CD14-positive monocyte (primary cell): Measurements from ENCODE around the gene KIF24. TPM values are rescaled to one million over a fixed set of nuclear protein-coding genes. Genes with fewer than 3 reads are reported as not detected.

Source experiments
- DNase-seq, 3 donors: peaks; one replicate each; pipeline ENCODE4 v3.0.0-alpha.2; 2011 to 2022
- H2AFZ ChIP-seq: 2 replicates; pipeline ENCODE4 v1.6.0; 2012; ENCODE audit warnings: mild to moderate bottlenecking, low read depth, low read length, inconsistent platforms; ENCODE audit not compliant: insufficient read depth, poor library complexity, severe bottlenecking
- H3K27ac ChIP-seq, 2 donors: 1 replicate in 1 of 2; 2 replicates in 1 of 2; pipeline ENCODE4 v1.5.1; 2012 to 2013; ENCODE audit warnings: low read length in 2 of 2, control low read depth in 1 of 2, inconsistent platforms in 1 of 2, low read depth in 1 of 2, mild to moderate bottlenecking in 1 of 2
- H3K27me3 ChIP-seq, 2 donors: one replicate each; pipeline versions ENCODE4 v1.6.0 to v1.6.1; 2011 to 2013; ENCODE audit warnings: low read length in 2 of 2; ENCODE audit not compliant: control insufficient read depth in 2 of 2, insufficient read depth in 2 of 2
- H3K36me3 ChIP-seq, 2 donors: replicated peaks in 1 of 2; 1 replicate in 1 of 2; 2 replicates in 1 of 2; pipeline versions ENCODE4 v1.5.1 to v1.6.1; 2012 to 2013; ENCODE audit warnings: low read length in 2 of 2, control low read depth in 1 of 2, inconsistent platforms in 1 of 2, mild to moderate bottlenecking in 1 of 2; ENCODE audit not compliant: insufficient read depth in 2 of 2, control insufficient read depth in 1 of 2
- H3K4me1 ChIP-seq, 2 donors: 1 replicate in 1 of 2; 2 replicates in 1 of 2; pipeline versions ENCODE4 v1.5.1 to v1.6.1; 2012 to 2013; ENCODE audit warnings: low read length in 2 of 2, control low read depth in 1 of 2, inconsistent platforms in 1 of 2, mild to moderate bottlenecking in 1 of 2, moderate library complexity in 1 of 2; ENCODE audit not compliant: insufficient read depth in 2 of 2, control insufficient read depth in 1 of 2
- H3K4me2 ChIP-seq: replicated peaks from 2 replicates; pipeline ENCODE3; 2012; ENCODE audit warnings: low read length, moderate library complexity, mild to moderate bottlenecking; ENCODE audit not compliant: poor library complexity, severe bottlenecking; ENCODE audit errors: extremely low read depth
- H3K4me3 ChIP-seq, 3 experiments: fragments of 200-600 bp in 1 of 3; sonication (generic) in 1 of 3; replicated peaks in 1 of 3; 1 replicate in 2 of 3; 2 replicates in 1 of 3; pipeline ENCODE4 v1.5.1; 2011 to 2013; ENCODE audit warnings: low read length in 3 of 3, mild to moderate bottlenecking in 3 of 3, control low read depth in 2 of 3, low read depth in 2 of 3, inconsistent platforms in 1 of 3, moderate library complexity in 1 of 3
- H3K79me2 ChIP-seq: 2 replicates; pipeline ENCODE4 v1.6.0; 2012; ENCODE audit warnings: mild to moderate bottlenecking, control low read depth, inconsistent platforms, low read length, moderate library complexity; ENCODE audit not compliant: insufficient read depth
- H3K9ac ChIP-seq: 2 replicates; pipeline ENCODE4 v1.6.0; 2017; ENCODE audit warnings: low read length, mild to moderate bottlenecking; ENCODE audit not compliant: insufficient read depth, poor library complexity, severe bottlenecking
- H3K9me3 ChIP-seq, 2 donors: replicated peaks in 1 of 2; 1 replicate in 1 of 2; 2 replicates in 1 of 2; pipeline versions ENCODE4 v1.5.1 to v1.6.1; 2012 to 2013; ENCODE audit warnings: low read length in 2 of 2, control low read depth in 1 of 2; ENCODE audit not compliant: control insufficient read depth in 1 of 2, insufficient read depth in 1 of 2
- H4K20me1 ChIP-seq: 2 replicates; pipeline ENCODE4 v1.6.0; 2012; ENCODE audit warnings: mild to moderate bottlenecking, low read length, control low read depth, moderate library complexity; ENCODE audit not compliant: insufficient read depth
- H3K27ac Mint-ChIP-seq, 7 donors: one replicate each; pipeline ENCODE4 v1.8.0; 2020; ENCODE audit warnings: mild to moderate bottlenecking in 7 of 7, mixed read lengths in 7 of 7, moderate library complexity in 6 of 7, inconsistent platforms in 2 of 7
- H3K27me3 Mint-ChIP-seq, 3 donors: one replicate each; pipeline ENCODE4 v1.8.0; 2021 to 2022; ENCODE audit warnings: low read depth in 3 of 3, mild to moderate bottlenecking in 3 of 3, mixed read lengths in 3 of 3, moderate library complexity in 3 of 3, inconsistent platforms in 1 of 3
- H3K36me3 Mint-ChIP-seq, 2 donors: one replicate each; pipeline ENCODE4 v1.8.0; 2020; ENCODE audit warnings: mixed read lengths in 2 of 2, inconsistent platforms in 1 of 2, mild to moderate bottlenecking in 1 of 2
- H3K4me1 Mint-ChIP-seq: one replicate; pipeline ENCODE4 v1.8.0; 2020; ENCODE audit warnings: mild to moderate bottlenecking, mixed read lengths
- H3K4me3 Mint-ChIP-seq, 2 donors: one replicate each; pipeline ENCODE4 v1.8.0; 2020; ENCODE audit warnings: mild to moderate bottlenecking in 2 of 2, mixed read lengths in 2 of 2, moderate library complexity in 1 of 2
- H3K9me3 Mint-ChIP-seq, 7 donors: one replicate each; pipeline ENCODE4 v1.8.0; 2020 to 2022; ENCODE audit warnings: mixed read lengths in 7 of 7, mild to moderate bottlenecking in 6 of 7, moderate library complexity in 6 of 7, inconsistent platforms in 2 of 7
- WGBS: methylation state at CpG from one replicate; pipeline ENCODE4 v1.1.5; 2013; ENCODE audit warnings: missing lambda C conversion rate; ENCODE audit not compliant: insufficient coverage; 5-methylcytosine and 5-hydroxymethylcytosine counted together
- intact Hi-C, 2 donors: fragments of 100-400 bp; cut with micrococcal nuclease; formaldehyde crosslinking; loops; one replicate each; pipeline versions ENCODE4 v1.15.0 to v1.15.1; 2023
- polyA plus RNA-seq, 3 donors: library from polyadenylated mRNA; depleted of rRNA in 1 of 3; unstranded in 2 of 3; stranded (reverse) in 1 of 3; fragments of 300-500 nt in 2 of 3; fragments of >200 nt in 1 of 3; fragmentation: Illumina TruSeq in 2 of 3; gene quantifications; 1 replicate in 2 of 3; 2 replicates in 1 of 3; pipeline ENCODE4 v1.2.3, GENCODE V29; 2012 to 2021
- TF ChIP-seq, protein P1 (sequence below): fragments of 200-600 bp; IDR thresholded peaks from one replicate; pipeline ENCODE4 v1.8.0; 2022; ENCODE audit warnings: antibody characterized with exemption, mild to moderate bottlenecking

Gene KIF24
- polyA plus RNA-seq, 3 donors, result 0.13 to 0.31 TPM; not detected in 1

DNA sequence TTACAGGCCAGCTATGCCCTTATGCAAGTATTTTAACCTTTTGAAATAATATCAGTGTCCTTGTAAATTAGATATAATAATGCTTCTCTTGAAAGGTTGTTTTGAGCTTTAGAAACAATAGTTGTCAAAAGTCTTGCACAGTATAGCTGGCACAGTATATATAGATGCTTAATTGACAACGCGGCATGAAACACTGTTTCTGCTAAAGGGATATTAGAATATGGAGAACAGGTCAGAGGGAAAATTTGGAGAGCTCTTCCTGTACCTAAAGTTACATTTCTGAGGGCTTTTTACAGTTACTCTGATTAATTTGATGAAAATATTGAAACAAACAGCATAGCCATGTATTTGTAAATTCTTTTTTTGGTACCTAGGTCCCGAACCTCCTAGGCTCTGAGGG is 4.8 kb upstream of the KIF24 start:
- H3K4me1 Mint-ChIP-seq, result peaks cover 22% of the 10 kb centered on the region
- Histone ChIP-seq H3K9me3 (no peaks in the 10 kb centered on the region), H3K4me3 (no peak overlapping the region), H3K4me1 (peaks cover 8 to 16% of the 10 kb centered on the region in 2 donors), H3K4me2 (no peak overlapping the region), H2AFZ (no peak overlapping the region), H3K36me3 (peaks cover 18 to 35% of the 10 kb centered on the region in 2 donors), H3K9ac (no peak overlapping the region), H3K27me3 (no peaks in the 10 kb centered on the region), H3K79me2 (peaks cover 63% of the 10 kb centered on the region), H3K27ac (no peak overlapping the region), H4K20me1 (peaks cover 29% of the 10 kb centered on the region)
- TF ChIP-seq, protein P1, sequence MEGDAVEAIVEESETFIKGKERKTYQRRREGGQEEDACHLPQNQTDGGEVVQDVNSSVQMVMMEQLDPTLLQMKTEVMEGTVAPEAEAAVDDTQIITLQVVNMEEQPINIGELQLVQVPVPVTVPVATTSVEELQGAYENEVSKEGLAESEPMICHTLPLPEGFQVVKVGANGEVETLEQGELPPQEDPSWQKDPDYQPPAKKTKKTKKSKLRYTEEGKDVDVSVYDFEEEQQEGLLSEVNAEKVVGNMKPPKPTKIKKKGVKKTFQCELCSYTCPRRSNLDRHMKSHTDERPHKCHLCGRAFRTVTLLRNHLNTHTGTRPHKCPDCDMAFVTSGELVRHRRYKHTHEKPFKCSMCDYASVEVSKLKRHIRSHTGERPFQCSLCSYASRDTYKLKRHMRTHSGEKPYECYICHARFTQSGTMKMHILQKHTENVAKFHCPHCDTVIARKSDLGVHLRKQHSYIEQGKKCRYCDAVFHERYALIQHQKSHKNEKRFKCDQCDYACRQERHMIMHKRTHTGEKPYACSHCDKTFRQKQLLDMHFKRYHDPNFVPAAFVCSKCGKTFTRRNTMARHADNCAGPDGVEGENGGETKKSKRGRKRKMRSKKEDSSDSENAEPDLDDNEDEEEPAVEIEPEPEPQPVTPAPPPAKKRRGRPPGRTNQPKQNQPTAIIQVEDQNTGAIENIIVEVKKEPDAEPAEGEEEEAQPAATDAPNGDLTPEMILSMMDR, result no peak
- intact Hi-C loops, result loop anchor here in 1 of 2 donors (5.0 kb wide), 1 partner anchor 43 kb away; the partner anchor contains the start of gene MYORG
- peaks cover 0 to 2% (median 0%) of the 10 kb centered on the region in 3 donors for H3K27me3 Mint-ChIP-seq
- DNase-seq, result no peak
- H3K27ac Mint-ChIP-seq, result no peak overlapping the region
- peaks cover 24% of the 10 kb centered on the region in 2 donors for H3K36me3 Mint-ChIP-seq
- H3K4me3 Mint-ChIP-seq, result no peak overlapping the region
- WGBS, result no CpG with 5 or more reads among the region's 3 CpGs
- H3K9me3 Mint-ChIP-seq, result no peaks in the 10 kb centered on the region

DNA sequence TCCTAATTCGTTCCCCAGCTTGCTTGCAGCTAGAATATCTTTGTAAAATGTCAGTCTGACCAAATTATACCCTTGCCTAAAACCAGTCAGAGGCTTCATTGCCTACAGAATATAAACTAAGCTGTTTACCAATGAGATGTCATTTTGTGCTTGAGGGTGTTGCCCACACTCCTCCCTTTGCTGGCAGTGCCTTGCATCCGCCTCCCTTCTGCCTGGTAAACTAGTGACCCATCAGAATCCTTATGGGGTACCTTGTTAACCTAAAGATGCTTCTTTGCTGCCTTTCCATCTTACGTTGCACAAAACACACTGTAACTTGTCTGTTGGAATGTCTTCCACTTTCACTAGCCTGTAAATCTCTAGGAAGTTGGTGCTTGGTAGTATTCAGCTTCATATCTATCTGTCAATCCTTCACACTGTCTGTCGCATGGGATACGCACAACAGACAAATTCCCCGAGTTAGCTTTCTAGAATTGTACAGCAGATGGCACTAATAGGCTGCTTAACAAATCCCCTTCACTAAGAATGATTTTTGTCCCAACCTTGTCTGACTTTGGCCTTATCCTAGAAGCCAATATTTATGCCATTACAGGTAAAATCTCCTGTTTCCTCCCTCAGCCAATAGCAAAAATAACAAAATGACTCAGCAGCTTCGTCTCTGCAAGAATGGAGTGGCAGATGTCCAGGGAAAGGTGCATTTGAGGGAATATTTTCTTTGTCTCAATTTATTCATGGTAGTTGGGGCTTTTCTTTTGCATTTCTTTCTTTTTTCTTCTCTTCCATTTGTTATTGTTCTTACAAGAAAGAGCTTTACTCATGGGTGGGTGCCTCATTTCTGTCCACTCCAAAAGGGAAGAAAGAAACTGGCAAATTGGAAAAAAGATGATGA is 3.3 kb upstream of the KIF24 start:
- Mint-ChIP-seq H3K4me1 (peaks cover 31% of the 10 kb centered on the region), H3K4me3 (no peak overlapping the region), H3K36me3 (peaks cover 13 to 17% of the 10 kb centered on the region in 2 donors), H3K27me3 (peaks cover 0 to 2% (median 0%) of the 10 kb centered on the region in 3 donors), H3K27ac (peak overlapping the region in 1 of 7 donors; percentile 22), H3K9me3 (no peaks in the 10 kb centered on the region)
- H3K27me3 ChIP-seq, result no peaks in the 10 kb centered on the region
- peaks cover 76% of the 10 kb centered on the region for H3K79me2 ChIP-seq
- H3K4me2 ChIP-seq, result no peak overlapping the region
- no peak overlapping the region for H3K4me3 ChIP-seq
- peaks cover 8 to 25% of the 10 kb centered on the region in 2 donors for H3K36me3 ChIP-seq
- no peak overlapping the region for H3K27ac ChIP-seq
- intact Hi-C loops, result loop anchor here in 1 of 2 donors (5.0 kb wide), 1 partner anchor 45 kb away; the partner anchor contains the start of gene MYORG
- TF ChIP-seq, protein P1, result no peak
- peaks cover 17 to 28% of the 10 kb centered on the region in 2 donors for H3K4me1 ChIP-seq
- DNase-seq, result no peak
- no peaks in the 10 kb centered on the region for H3K9me3 ChIP-seq
- no CpG with 5 or more reads among the region's 7 CpGs for WGBS
- H4K20me1 ChIP-seq, result peaks cover 26% of the 10 kb centered on the region
- H3K9ac ChIP-seq, result no peak overlapping the region
- H2AFZ ChIP-seq, result no peak overlapping the region
